ENCODE data around the gene MCL1. TPM values are rescaled to one million over a fixed set of nuclear protein-coding genes. Genes with fewer than 3 reads are reported as not detected.

The MCL1 gene
- total RNA-seq, 1 donor from 2014 or later = 697 TPM

- no peak for DNase-seq (ENCODE audit: low spot score)
These were observed 6.3 kb downstream of the MCL1 start for GRCh38 chr1:150572918-150573647.

DNA sequence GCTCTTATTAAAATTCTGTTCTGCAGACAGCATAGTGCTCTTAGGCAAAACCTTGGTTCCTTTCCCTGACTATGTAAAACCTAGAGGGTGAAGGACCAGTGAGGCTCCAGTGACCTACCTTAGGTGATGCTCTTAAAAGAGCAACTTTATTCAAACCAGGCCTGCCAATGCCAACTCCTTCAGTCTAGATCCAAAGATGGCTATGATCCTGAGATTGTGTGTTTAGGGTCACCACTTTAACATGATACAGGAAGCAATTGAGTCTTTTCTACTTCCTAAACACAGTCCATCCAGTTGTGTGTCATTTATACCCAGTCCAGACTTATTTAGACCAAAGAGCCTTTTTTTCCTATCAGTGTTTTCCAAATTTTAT, 10.8 kb downstream of the MCL1 start:
- DNase-seq (ENCODE audit: low spot score) = no peak

DNA sequence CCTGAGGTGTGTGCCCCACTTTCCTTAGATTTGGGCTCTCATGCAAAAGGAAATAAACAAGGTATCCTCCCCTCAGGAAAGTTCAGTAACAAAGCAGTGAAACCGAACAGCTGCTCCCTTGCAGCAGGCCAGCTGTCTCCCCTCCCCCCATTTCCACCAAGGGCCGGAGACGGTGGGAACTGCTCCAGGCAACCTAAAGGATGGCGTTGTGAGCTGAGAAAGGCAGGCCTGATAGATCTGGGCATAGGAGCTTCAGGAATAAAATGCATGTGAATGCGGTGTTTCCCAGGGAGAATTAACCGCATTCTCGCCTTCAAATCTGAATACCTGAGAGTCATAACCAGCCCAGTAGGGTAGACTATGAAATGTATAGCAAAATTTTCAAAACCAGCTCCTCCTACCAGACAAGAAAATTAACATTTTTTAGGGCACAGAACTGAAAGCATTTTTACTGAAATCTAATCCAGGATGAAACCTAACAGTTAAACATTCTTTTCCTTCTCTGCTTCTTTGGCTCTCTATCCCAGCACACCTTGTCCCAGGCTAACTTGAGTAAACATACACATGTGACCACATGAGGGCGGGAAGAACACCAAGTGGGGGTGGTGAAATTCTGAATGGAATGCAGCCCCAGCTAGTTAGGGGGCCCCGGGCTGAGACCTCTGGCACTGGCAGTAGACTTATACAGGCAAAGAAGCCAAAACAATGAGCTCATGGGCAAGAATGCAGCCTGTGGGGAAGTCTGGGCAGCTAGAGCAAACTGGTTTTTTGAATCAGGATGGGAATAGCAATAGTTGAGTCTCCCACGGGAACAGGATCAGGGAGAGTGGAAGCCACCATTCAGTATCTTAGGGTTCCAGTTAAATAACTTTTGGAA, 11.5 kb downstream of the MCL1 start:
- no peak for DNase-seq (ENCODE audit: low spot score)

DNA sequence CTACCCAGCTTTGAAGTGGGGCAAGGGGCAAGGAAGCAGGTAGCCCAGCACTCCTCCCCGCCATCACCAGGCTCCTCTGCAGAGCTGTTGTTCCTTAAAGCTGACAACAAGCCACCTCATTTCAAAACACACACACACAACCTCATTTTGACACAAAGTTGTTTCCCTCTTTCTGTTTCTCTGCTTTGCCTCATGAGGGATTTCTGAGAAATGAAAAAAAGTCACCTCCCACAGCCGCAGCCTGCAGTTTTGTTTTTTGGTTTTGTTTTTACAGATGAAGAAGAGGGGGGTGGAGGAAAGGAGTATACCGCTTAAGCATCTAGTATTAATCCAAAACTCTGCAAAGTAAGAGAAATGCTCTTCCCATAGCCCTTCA, 12.1 kb downstream of the MCL1 start:
- DNase-seq (ENCODE audit: low spot score) = no peak

- DNase-seq (ENCODE audit: low spot score) = no peak
These were observed 12.6 kb downstream of the MCL1 start for GRCh38 chr1:150566589-150567340.

DNA sequence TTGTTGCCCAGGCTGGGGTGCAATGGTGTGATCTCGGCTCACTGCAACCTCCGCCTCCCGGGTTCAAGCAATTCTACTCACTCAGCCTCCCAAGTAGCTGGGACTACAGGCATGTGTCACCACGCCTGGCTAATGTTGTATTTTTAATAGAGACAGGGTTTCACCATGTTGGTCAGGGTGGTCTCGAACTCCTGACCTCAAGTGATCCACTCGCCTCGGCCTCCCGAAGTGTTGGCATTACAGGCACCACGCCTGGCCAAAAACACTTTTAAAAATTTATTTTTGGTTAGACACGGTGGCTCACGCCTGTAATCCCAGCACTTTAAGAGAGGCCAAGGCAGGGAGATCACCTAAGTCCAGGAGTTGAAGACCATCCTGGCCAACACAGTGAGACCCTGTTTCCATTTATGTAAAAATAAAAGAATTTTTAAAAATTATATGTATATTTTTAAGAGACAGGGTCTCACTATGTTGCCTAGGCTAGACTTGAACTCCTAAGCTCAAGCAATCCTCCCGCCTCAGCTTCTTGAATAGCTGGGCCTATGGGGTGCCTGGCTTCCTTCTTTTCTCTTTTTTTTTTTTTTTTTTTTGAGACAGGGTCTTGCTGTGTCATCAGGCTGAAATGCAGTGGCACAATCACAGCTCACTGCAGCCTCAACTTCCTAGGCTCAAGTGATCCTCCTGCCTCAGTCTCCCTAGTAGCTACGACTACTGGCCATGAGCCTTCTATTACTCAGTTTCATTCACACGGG, 14.0 kb downstream of the MCL1 start:
- DNase-seq (ENCODE audit: low spot score) = peak; percentile 59

- no peak for DNase-seq (ENCODE audit: low spot score)
These were observed 15.1 kb downstream of the MCL1 start for GRCh38 chr1:150564051-150564991.

DNA sequence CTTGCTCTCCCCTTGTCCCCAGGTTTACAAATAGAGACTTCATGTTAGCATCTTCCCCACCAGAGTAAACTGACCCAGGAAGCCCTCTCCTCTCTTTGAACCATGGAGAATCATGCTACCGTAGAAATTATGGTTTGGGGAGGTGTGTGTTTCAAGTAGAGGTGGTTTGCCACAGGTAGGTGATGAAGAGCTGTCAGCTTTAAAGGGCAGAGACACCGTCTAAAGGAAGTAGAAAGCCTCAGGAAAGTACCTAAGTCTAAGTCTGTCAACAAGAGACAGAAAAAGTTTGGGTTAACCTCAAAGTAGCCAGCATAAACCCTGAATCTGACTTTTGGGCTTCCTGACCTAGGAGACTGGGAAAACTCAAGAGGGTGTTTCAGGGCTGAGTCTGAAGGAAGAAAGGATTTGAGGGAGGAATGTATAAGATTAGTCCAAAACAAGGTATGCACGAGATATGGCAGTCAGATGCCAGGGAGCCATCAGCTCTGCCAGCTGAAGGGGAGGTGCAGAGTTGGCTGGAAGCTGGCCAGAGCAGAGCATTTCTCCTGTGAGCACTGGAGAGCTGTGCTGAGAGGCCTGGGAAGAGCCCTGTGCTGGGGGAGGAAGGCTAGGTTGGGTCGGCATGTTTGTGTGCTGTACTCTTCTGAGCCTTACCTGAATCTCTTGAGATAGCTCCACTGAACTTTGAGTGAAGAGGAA, 15.9 kb downstream of the MCL1 start:
- no peak for DNase-seq (ENCODE audit: low spot score)

GRCh38 chr1:150562446-150563339, 16.7 kb downstream of the MCL1 start:
- DNase-seq (ENCODE audit: low spot score) = no peak

GRCh38 chr1:150561974-150562445, 17.4 kb downstream of the MCL1 start:
- peak; percentile 97 for DNase-seq (ENCODE audit: low spot score)

GRCh38 chr1:150561254-150561973, 18.0 kb downstream of the MCL1 start:
- DNase-seq (ENCODE audit: low spot score) = peak; percentile 96

- DNase-seq (ENCODE audit: low spot score) = peak; percentile 96
These were observed 18.7 kb downstream of the MCL1 start for GRCh38 chr1:150560576-150561253.

GRCh38 chr1:150560011-150560438, 19.4 kb downstream of the MCL1 start:
- no peak for DNase-seq (ENCODE audit: low spot score)

- no peak for DNase-seq (ENCODE audit: low spot score)
These were observed 19.8 kb downstream of the MCL1 start for GRCh38 chr1:150559656-150560010.

DNA sequence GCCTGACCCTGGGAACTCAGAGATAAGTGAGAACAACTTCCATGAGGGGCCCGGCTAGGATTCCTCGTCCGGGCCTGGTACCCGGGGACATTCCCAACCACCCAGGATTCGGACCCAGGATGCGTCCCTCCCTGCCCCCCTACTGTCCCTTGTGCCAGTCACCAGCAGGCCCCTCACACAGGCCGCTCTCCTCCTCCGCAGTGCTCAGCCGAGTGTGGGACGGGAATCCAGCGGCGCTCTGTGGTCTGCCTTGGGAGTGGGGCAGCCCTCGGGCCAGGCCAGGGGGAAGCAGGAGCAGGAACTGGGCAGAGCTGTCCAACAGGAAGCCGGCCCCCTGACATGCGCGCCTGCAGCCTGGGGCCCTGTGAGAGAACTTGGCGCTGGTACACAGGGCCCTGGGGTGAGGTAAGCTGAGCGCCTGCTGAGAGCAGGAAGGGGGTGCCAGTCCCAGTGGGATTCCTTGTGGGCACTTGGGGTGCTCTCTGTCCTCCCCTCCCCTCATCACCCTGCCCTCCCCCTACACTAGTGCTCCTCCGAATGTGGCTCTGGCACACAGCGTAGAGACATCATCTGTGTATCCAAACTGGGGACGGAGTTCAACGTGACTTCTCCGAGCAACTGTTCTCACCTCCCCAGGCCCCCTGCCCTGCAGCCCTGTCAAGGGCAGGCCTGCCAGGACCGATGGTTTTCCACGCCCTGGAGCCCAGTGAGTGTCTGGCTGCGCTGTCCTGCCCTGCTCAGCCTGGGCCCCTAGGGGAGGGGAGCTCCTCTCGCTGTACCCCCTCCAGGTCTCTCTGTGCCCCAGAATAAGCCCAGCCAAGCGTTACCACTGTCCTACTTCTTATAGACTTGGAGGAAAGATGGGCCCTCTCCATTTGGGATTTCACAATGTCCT, 20.4 kb downstream of the MCL1 start:
- no peak for DNase-seq (ENCODE audit: low spot score)

GRCh38 chr1:150558303-150558704, 21.1 kb downstream of the MCL1 start:
- DNase-seq (ENCODE audit: low spot score) = no peak
